BLaER1 treated with 17β-estradiol and CSF1 and Interleukin-3, amounts not matched to agents 10 nM and 100 nM (cell line): ENCODE data around the gene NPRL2.

Source experiments
- H3K27ac ChIP-seq, 11 experiments: shearing (Covaris generic); formaldehyde crosslinking; 2 replicates each; pipeline ENCODE4 v1.8.1; 2022
- H3K27me3 ChIP-seq, 11 experiments: shearing (Covaris generic); formaldehyde crosslinking; 2 replicates each; pipeline ENCODE4 v1.8.1; 2022
- H3K36me3 ChIP-seq, 11 experiments: shearing (Covaris generic); formaldehyde crosslinking; 2 replicates each; pipeline ENCODE4 v1.8.1; 2022
- H3K4me1 ChIP-seq, 10 experiments: shearing (Covaris generic); formaldehyde crosslinking; 2 replicates each; pipeline ENCODE4 v1.8.1; 2022
- H3K4me2 ChIP-seq, 11 experiments: shearing (Covaris generic); formaldehyde crosslinking; 2 replicates each; pipeline ENCODE4 v1.8.1; 2022
- H3K4me3 ChIP-seq, 10 experiments: shearing (Covaris generic); formaldehyde crosslinking; 2 replicates each; pipeline ENCODE4 v1.8.1; 2022
- H3K9ac ChIP-seq, 11 experiments: shearing (Covaris generic); formaldehyde crosslinking; 2 replicates each; pipeline ENCODE4 v1.8.1; 2022
- H3K9me3 ChIP-seq, 11 experiments: shearing (Covaris generic); formaldehyde crosslinking; replicated peaks in 1 of 11; 2 replicates each; pipeline ENCODE4 v1.8.1; 2022
- H4K20me1 ChIP-seq, 11 experiments: shearing (Covaris generic); formaldehyde crosslinking; 2 replicates each; pipeline ENCODE4 v1.8.1; 2022
- Cebpa-rat ChIP-seq, 11 experiments: shearing (Covaris generic); IDR thresholded peaks; 2 replicates each; pipeline ENCODE4 v1.8.1; 2022

Gene NPRL2

GRCh38 chr3:50355829-50356552, 5.4 kb upstream of the NPRL2 start:
- Histone ChIP-seq H3K4me1 (peaks cover 46 to 78% (median 72%) of the 10 kb centered on the region in 10 experiments), H3K27me3 (no peaks in the 10 kb centered on the region), H3K4me3 (peak overlapping the region; percentile 72 to 96 (median 82); a peak in 19 of 20 replicates), H3K36me3 (peaks cover 42 to 72% (median 60%) of the 10 kb centered on the region in 11 experiments), H3K27ac (peak overlapping the region in 5 of 11 experiments; percentile 8 to 96 (median 18); a peak in 5 of 22 replicates), H4K20me1 (peaks cover 64 to 82% (median 80%) of the 10 kb centered on the region in 11 experiments), H3K9me3 (no peaks in the 10 kb centered on the region), H3K9ac (peak overlapping the region; percentile 91 to 99 (median 93); a peak in 19 of 22 replicates), H3K4me2 (peak overlapping the region; percentile 92 to 100 (median 99))
- no peak for TF ChIP-seq Cebpa-rat (IDR thresholded peaks at IDR 0.05)

- Histone ChIP-seq H3K27ac (peak overlapping the region in 2 of 11 experiments; percentile 22 to 31; a peak in 4 of 22 replicates), H3K4me3 (no peak overlapping the region), H4K20me1 (peaks cover 64 to 82% (median 80%) of the 10 kb centered on the region in 11 experiments), H3K4me1 (peaks cover 53 to 85% (median 77%) of the 10 kb centered on the region in 10 experiments), H3K36me3 (peaks cover 42 to 72% (median 60%) of the 10 kb centered on the region in 11 experiments), H3K27me3 (no peaks in the 10 kb centered on the region), H3K9me3 (no peaks in the 10 kb centered on the region), H3K9ac (peak overlapping the region in 6 of 11 experiments; percentile 14 to 99 (median 94); a peak in 2 of 22 replicates), H3K4me2 (peak overlapping the region in 6 of 11 experiments; percentile 97 to 100 (median 100); a peak in 9 of 22 replicates)
- TF ChIP-seq Cebpa-rat (IDR thresholded peaks at IDR 0.05): no peak
Observed at GRCh38 chr3:50354850-50355249, 4.3 kb upstream of the NPRL2 start.

- H3K4me1 ChIP-seq: peaks cover 59 to 91% (median 80%) of the 10 kb centered on the region in 10 experiments
- TF ChIP-seq Cebpa-rat (IDR thresholded peaks at IDR 0.05): no peak
- peak overlapping the region in 3 of 11 experiments; percentile 54 to 99 (median 99); a peak in 7 of 22 replicates for H3K4me2 ChIP-seq
- no peak overlapping the region for H3K4me3 ChIP-seq
- peaks cover 42 to 73% (median 60%) of the 10 kb centered on the region in 11 experiments for H3K36me3 ChIP-seq
- H3K27ac ChIP-seq: peak overlapping the region in 2 of 11 experiments; percentile 66 to 87; a peak in 2 of 22 replicates
- peaks cover 64 to 87% (median 80%) of the 10 kb centered on the region in 11 experiments for H4K20me1 ChIP-seq
- H3K9me3 ChIP-seq: no peaks in the 10 kb centered on the region
- H3K27me3 ChIP-seq: no peaks in the 10 kb centered on the region
- peak overlapping the region in 8 of 11 experiments; percentile 3 to 91 (median 50); a peak in 9 of 22 replicates for H3K9ac ChIP-seq
Observed at GRCh38 chr3:50354186-50354764, 3.7 kb upstream of the NPRL2 start.

- Histone ChIP-seq H3K27me3 (no peaks in the 10 kb centered on the region), H3K9ac (peak overlapping the region in 10 of 11 experiments; percentile 18 to 55 (median 46); a peak in 14 of 22 replicates), H3K4me3 (no peak overlapping the region; a peak in 1 of 20 replicates), H4K20me1 (peaks cover 62 to 87% (median 74%) of the 10 kb centered on the region in 11 experiments), H3K4me1 (peaks cover 59 to 95% (median 82%) of the 10 kb centered on the region in 10 experiments), H3K4me2 (peak overlapping the region in 5 of 11 experiments; percentile 15 to 99 (median 97); a peak in 9 of 22 replicates), H3K36me3 (peaks cover 42 to 81% (median 68%) of the 10 kb centered on the region in 11 experiments), H3K27ac (peak overlapping the region in 9 of 11 experiments; percentile 11 to 87 (median 39); a peak in 15 of 22 replicates), H3K9me3 (no peaks in the 10 kb centered on the region)
- TF ChIP-seq Cebpa-rat (IDR thresholded peaks at IDR 0.05): no peak
Observed at GRCh38 chr3:50353245-50354004, 2.9 kb upstream of the NPRL2 start.

GRCh38 chr3:50352781-50353180, 2.2 kb upstream of the NPRL2 start:
- H3K4me3 ChIP-seq: no peak overlapping the region; a peak in 1 of 20 replicates
- peaks cover 53 to 95% (median 78%) of the 10 kb centered on the region in 10 experiments for H3K4me1 ChIP-seq
- H3K4me2 ChIP-seq: peak overlapping the region in 5 of 11 experiments; percentile 97 to 99 (median 99); a peak in 9 of 22 replicates
- peak overlapping the region in 9 of 11 experiments; percentile 18 to 53 (median 45); a peak in 9 of 22 replicates for H3K9ac ChIP-seq
- peaks cover 42 to 81% (median 72%) of the 10 kb centered on the region in 11 experiments for H3K36me3 ChIP-seq
- TF ChIP-seq Cebpa-rat (IDR thresholded peaks at IDR 0.05): no peak
- H4K20me1 ChIP-seq: peaks cover 55 to 81% (median 67%) of the 10 kb centered on the region in 11 experiments
- peak overlapping the region in 8 of 11 experiments; percentile 30 to 87 (median 45); a peak in 12 of 22 replicates for H3K27ac ChIP-seq
- H3K9me3 ChIP-seq: no peaks in the 10 kb centered on the region
- no peaks in the 10 kb centered on the region for H3K27me3 ChIP-seq

- peaks cover 40 to 66% (median 53%) of the 10 kb centered on the region in 11 experiments for H4K20me1 ChIP-seq
- H3K9ac ChIP-seq: peak overlapping the region; percentile 82 to 91 (median 86); a peak in 21 of 22 replicates
- peaks cover 0 to 2% (median 0%) of the 10 kb centered on the region in 11 experiments; a peak in 4 of 22 replicates for H3K27me3 ChIP-seq
- TF ChIP-seq Cebpa-rat (IDR thresholded peaks at IDR 0.05): no peak
- peak overlapping the region; percentile 95 to 99 (median 98) for H3K4me2 ChIP-seq
- peak overlapping the region in 10 of 11 experiments; percentile 81 to 93 (median 90); a peak in 17 of 22 replicates for H3K27ac ChIP-seq
- peaks cover 38 to 94% (median 74%) of the 10 kb centered on the region in 10 experiments for H3K4me1 ChIP-seq
- peaks cover 34 to 71% (median 63%) of the 10 kb centered on the region in 11 experiments for H3K36me3 ChIP-seq
- H3K9me3 ChIP-seq: no peaks in the 10 kb centered on the region
- H3K4me3 ChIP-seq: peak overlapping the region; percentile 60 to 82 (median 72)
Observed at GRCh38 chr3:50351323-50351697, 735 bp upstream of the NPRL2 start.

- Histone ChIP-seq H3K4me1 (peaks cover 41 to 94% (median 74%) of the 10 kb centered on the region in 10 experiments), H3K4me3 (peak overlapping the region; percentile 60 to 82 (median 72)), H3K9ac (peak overlapping the region; percentile 82 to 91 (median 86)), H3K27me3 (peaks cover 0 to 14% (median 9%) of the 10 kb centered on the region in 11 experiments; a peak in 11 of 22 replicates), H3K9me3 (no peaks in the 10 kb centered on the region), H3K36me3 (peaks cover 23 to 60% (median 51%) of the 10 kb centered on the region in 11 experiments), H3K4me2 (peak overlapping the region; percentile 95 to 99 (median 98)), H3K27ac (peak overlapping the region in 10 of 11 experiments; percentile 81 to 93 (median 90); a peak in 21 of 22 replicates), H4K20me1 (peaks cover 29 to 55% (median 42%) of the 10 kb centered on the region in 11 experiments; a peak in 21 of 22 replicates)
- no peak for TF ChIP-seq Cebpa-rat (IDR thresholded peaks at IDR 0.05)
Observed at GRCh38 chr3:50350213-50350526, 405 bp downstream of the NPRL2 start.
